OCI-LY7 (cell line): ENCODE results near the gene YRDC. TPM values are rescaled to one million over a fixed set of nuclear protein-coding genes. Genes with fewer than 3 reads are reported as not detected.

Experiments
- BruUV-seq: library from RNA; stranded (reverse); fragments of 400-500 nt; replicated peaks from 2 replicates; lab custom pipeline; 2021; lab: Mats Ljungman, UMichigan
- CTCF ChIA-PET: fragments of 300-600 bp; sonication (Branson Sonifier 250); formaldehyde crosslinking; loops from one replicate; lab custom pipeline; 2022; ENCODE audit warnings: antibody characterized with exemption; ENCODE audit not compliant: unreplicated experiment; lab: Charles Lee
- POLR2A ChIA-PET: fragments of 300-600 bp; sonication (Branson Sonifier 250); formaldehyde crosslinking; loops from one replicate; lab custom pipeline; 2022; ENCODE audit warnings: antibody characterized with exemption; lab: Charles Lee
- DNase-seq: peaks from one replicate; pipeline ENCODE4 v3.0.0-alpha.2; 2015; ENCODE audit warnings: low spot score
- H2AFZ ChIP-seq: fragments of 200-600 bp; sonication (generic), shearing (Covaris generic); 2 replicates; pipeline ENCODE4 v1.6.1; 2014; ENCODE audit warnings: mild to moderate bottlenecking, antibody characterized with exemption, low read length, moderate library complexity
- H3K27ac ChIP-seq: fragments of 200-600 bp; sonication (generic); 2 replicates; pipeline ENCODE4 v1.5.1; 2014; ENCODE audit warnings: mixed run types, low read depth, mild to moderate bottlenecking, moderate library complexity, low read length, inconsistent platforms; ENCODE audit not compliant: poor library complexity, severe bottlenecking
- H3K36me3 ChIP-seq: fragments of 200-600 bp; sonication (generic); 2 replicates; pipeline ENCODE4 v1.6.1; 2014; ENCODE audit warnings: mild to moderate bottlenecking, antibody characterized with exemption, low read length, moderate library complexity, mixed read lengths; ENCODE audit not compliant: insufficient read depth
- H3K4me1 ChIP-seq: fragments of 200-600 bp; sonication (generic); 2 replicates; pipeline ENCODE4 v1.5.1; 2014; ENCODE audit warnings: mild to moderate bottlenecking, low read length; ENCODE audit not compliant: insufficient read depth, poor library complexity, severe bottlenecking
- H3K4me2 ChIP-seq: fragments of 200-600 bp; sonication (generic); 2 replicates; pipeline ENCODE4 v1.6.1; 2014; ENCODE audit warnings: mild to moderate bottlenecking, low read length
- H3K4me3 ChIP-seq: fragments of 200-600 bp; sonication (generic); 2 replicates; pipeline ENCODE4 v1.5.1; 2014; ENCODE audit warnings: mild to moderate bottlenecking, low read depth, low read length; ENCODE audit not compliant: poor library complexity, severe bottlenecking
- H3K79me2 ChIP-seq: fragments of 200-600 bp; sonication (generic); 2 replicates; pipeline ENCODE4 v1.6.1; 2016; ENCODE audit warnings: low read depth, mild to moderate bottlenecking, low read length, moderate library complexity, mixed read lengths; ENCODE audit not compliant: insufficient read depth
- H3K9me2 ChIP-seq: fragments of 200-600 bp; sonication (generic); 2 replicates; pipeline ENCODE4 v1.6.1; 2016; ENCODE audit warnings: mild to moderate bottlenecking, low read length, mixed read lengths; ENCODE audit not compliant: insufficient read depth
- H3K9me3 ChIP-seq: fragments of 200-600 bp; sonication (generic); 2 replicates; pipeline ENCODE4 v1.6.1; 2014; ENCODE audit warnings: mild to moderate bottlenecking, mixed run types, low read length, mixed read lengths
- H4K20me1 ChIP-seq: fragments of 200-600 bp; sonication (generic); 2 replicates; pipeline ENCODE4 v1.6.1; 2014; ENCODE audit warnings: mild to moderate bottlenecking, antibody characterized with exemption, low read length, moderate library complexity, mixed read lengths; ENCODE audit not compliant: insufficient read depth
- CTCF ChIP-seq: fragments of 200-600 bp; sonication (generic); conservative IDR thresholded peaks from 2 replicates; pipeline ENCODE4 v1.5.1; 2014; ENCODE audit warnings: mild to moderate bottlenecking, antibody characterized with exemption, low read length, moderate library complexity, mixed read lengths
- EZH2phosphoT487 ChIP-seq: fragments of 200-600 bp; sonication (generic); IDR thresholded peaks from 2 replicates; pipeline ENCODE4 v1.6.1; 2018; ENCODE audit warnings: low read depth, borderline replicate concordance, mild to moderate bottlenecking, mixed run types, antibody characterized with exemption, low read length, moderate library complexity, mixed read lengths
- intact Hi-C: fragments of 100-400 bp; cut with micrococcal nuclease; formaldehyde crosslinking; loops from one replicate; pipeline ENCODE4 v1.10.0; 2022; ENCODE audit not compliant: unreplicated experiment
- total RNA-seq, 2 experiments: library from RNA; depleted of rRNA in 1 of 2; stranded (reverse); fragments of >200 nt in 1 of 2; shearing (Covaris generic) in 1 of 2; gene quantifications; 2 replicates each; pipeline ENCODE4 v1.2.3, GENCODE V29; 2014 to 2022

The YRDC gene
- total RNA-seq, 2 experiments from 2014 or later = 27.6 to 28.0 TPM

GRCh38 chr1:37850352-37850955, 42.4 kb upstream of the YRDC start:
- Histone ChIP-seq H4K20me1 (0 out of 2 replicates have a peak, but pooled peaks cover 3% of the 10 kb centered on the region), H3K9me3 (no peaks in the 10 kb centered on the region), H3K4me1 (peaks cover 23% of the 10 kb centered on the region), H3K4me3 (no peak overlapping the region), H2AFZ (no peak overlapping the region), H3K4me2 (no peak overlapping the region), H3K9me2 (no peaks in the 10 kb centered on the region), H3K36me3 (peaks cover 66% of the 10 kb centered on the region), H3K79me2 (peaks cover 61% of the 10 kb centered on the region; the same call in 1 of the 2 replicates), H3K27ac (no peak overlapping the region)
- ChIA-PET CTCF (interaction anchor here (0.6 to 1.0 kb wide), 2 partner anchors 9 to 219 kb away, joined by 3 to 4 read pairs; no protein-coding TSS in a partner anchor), POLR2A (interaction anchor here (0.5 to 1.6 kb wide), 5 partner anchors 9 to 43 kb away, joined by 3 to 9 read pairs (median 3); partner anchors contain the start of genes C1orf122, MTF1 and YRDC)
- intact Hi-C loops = no loop called here
- BruUV-seq = no TSS peak
- DNase-seq = no peak
- TF ChIP-seq EZH2phosphoT487 = no peak
- TF ChIP-seq CTCF = no peak

- peaks cover 67% of the 10 kb centered on the region for H3K36me3 ChIP-seq
- no TSS peak for BruUV-seq
- no peak overlapping the region for H3K4me2 ChIP-seq
- H3K9me3 ChIP-seq = no peaks in the 10 kb centered on the region
- H3K79me2 ChIP-seq = peaks cover 61% of the 10 kb centered on the region; the same call in 1 of the 2 replicates
- intact Hi-C loops = no loop called here
- H4K20me1 ChIP-seq = 0 out of 2 replicates have a peak, but pooled peaks cover 3% of the 10 kb centered on the region
- H3K27ac ChIP-seq = no peak overlapping the region
- ChIA-PET CTCF (no interaction called here), POLR2A (no interaction called here)
- peaks cover 23% of the 10 kb centered on the region for H3K4me1 ChIP-seq
- no peak overlapping the region for H3K4me3 ChIP-seq
- no peak overlapping the region for H2AFZ ChIP-seq
- DNase-seq = no peak
- no peak for TF ChIP-seq EZH2phosphoT487
- TF ChIP-seq CTCF = no peak
- no peaks in the 10 kb centered on the region for H3K9me2 ChIP-seq
Measured at GRCh38 chr1:37849480-37849879, 41.5 kb upstream of the YRDC start.
